Epidermal melanocyte (primary cell): ENCODE results near the gene BCL2A1.
"Not testable (repeated sequence)": the region's sequence is repeated elsewhere in the genome, so short reads cannot be mapped to it uniquely, and the experiment has no call there.

Experiments
- DNase-seq: peaks from one replicate; pipeline ENCODE4 v3.0.0; 2011; ENCODE audit warnings: low spot score; ENCODE audit not compliant: insufficient read length

Gene BCL2A1

DNA sequence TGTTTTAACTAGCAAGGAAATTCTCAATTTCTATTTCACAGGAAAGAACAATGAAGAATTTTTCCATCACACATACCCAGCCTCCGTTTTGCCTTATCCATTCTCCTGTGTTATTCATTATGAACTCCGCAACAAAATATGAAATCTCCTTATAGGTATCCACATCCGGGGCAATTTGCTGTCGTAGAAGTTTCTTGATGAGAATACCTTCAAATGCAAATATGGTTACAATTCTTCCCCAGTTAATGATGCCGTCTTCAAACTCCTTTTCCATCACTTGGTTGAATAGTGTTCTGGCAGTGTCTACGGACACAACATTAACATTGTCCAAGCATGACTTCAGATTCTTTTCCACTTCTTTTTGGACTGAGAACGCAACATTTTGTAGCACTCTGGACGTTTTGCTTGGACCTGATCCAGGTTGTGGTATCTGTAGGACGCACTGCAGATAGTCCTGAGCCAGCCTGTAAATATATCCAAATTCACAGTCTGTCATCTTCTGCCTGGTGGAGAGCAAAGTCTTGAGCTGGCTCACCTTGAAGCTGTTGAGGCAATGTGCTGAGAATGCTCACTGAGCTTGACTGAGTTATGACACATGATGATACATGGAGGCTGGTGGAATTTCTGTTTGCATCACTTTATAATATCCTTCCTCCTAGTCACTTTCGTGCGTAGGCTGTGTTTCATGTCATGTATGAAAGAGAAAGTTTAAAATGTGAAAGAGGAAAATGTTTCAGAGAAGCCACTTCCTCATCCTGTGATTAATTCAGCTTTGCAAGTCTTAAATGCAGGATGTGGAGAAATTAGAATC, at the start of gene BCL2A1:
Gene BCL2A1, minus strand, starts transcription at position 573 of the 811 bp plus-strand sequence. Its CDS starts 77 bp downstream, at position 496.
- no peak for DNase-seq

DNA sequence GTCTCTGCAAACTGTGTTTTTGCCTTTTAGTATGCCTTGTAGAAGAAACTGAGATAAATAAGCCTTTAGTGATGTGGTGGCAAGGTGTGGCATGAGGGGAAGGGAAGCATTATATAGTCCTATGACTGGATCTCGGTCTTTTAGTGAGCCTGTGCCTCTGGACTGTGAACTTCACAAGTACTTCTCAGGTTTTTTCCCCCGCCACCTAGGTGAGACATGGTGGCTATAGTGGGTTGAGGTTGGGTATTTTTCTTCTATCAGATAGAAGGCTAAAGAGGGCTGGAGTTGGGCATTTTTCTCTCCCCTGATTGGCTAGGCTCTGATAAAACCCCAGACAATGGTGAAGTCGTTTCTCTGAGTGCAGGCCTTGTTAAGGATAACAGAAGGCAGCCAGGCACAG, 49.7 kb upstream of the BCL2A1 start:
- DNase-seq, result no peak

DNA sequence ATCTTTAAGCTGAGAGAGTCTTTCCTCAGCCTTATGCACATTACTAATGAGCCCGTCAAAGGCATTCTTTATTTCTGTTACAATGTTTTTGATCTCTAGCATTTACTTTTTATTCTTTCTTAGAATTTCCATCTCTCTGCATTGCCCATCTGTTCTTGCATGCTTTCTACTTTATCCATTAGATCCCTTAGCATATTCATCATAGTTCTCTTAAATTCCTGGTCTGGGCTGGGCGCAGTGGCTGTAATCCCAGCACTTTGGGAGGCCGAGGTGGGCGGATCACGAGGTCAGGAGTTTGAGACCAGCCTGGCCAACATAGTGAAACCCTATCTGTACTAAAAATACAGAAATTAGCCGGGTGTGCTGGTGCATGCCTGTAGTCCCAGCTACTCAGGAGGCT, 49.2 kb upstream of the BCL2A1 start:
- not testable (repeated sequence) for DNase-seq

DNA sequence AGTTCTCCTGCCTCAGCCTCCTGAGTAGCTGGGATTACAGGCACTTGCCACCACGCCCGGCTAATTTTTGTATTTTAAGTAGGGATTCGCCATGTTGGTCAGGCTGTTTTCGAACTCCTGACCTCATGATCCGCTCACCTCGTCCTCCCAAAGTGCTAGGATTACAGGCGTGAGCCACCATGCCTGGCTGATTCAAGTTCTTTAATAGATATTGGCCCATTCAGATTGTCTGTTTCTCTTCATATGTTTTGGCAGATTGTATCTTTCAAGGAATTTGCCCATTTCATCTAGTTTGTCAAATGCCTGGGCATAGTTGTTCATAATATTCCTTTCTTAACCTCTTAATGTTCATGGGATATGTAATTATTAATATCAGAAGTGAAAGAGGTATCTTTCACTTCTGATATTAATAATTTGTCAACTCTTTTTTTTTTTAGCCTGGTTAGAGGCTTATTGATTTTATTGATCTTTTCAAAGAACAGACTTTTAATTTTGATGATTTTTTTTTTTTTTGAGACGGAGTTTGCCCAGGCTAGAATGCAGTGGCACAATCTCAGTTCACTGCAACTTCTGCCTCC, 48.3 kb upstream of the BCL2A1 start:
- no peak for DNase-seq

DNA sequence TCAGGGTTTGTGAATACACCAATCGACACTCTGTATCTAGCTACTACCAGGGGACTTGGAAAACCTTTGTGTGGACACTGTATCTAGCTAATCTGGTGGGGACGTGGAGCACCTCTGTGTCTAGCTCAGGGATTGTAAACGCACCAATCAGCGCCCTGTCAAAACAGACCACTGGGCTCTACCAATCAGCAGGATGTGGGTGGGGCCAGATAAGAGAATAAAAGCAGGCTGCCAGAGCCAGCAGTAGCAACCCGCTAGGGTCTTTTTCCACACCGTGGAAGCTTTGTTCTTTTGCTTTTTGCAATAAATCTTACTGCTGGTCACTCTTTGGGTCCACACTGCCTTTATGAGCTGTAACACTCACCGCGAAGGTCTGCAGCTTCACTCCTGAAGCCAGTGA, 46.1 kb upstream of the BCL2A1 start:
- DNase-seq, result not testable (repeated sequence)

DNA sequence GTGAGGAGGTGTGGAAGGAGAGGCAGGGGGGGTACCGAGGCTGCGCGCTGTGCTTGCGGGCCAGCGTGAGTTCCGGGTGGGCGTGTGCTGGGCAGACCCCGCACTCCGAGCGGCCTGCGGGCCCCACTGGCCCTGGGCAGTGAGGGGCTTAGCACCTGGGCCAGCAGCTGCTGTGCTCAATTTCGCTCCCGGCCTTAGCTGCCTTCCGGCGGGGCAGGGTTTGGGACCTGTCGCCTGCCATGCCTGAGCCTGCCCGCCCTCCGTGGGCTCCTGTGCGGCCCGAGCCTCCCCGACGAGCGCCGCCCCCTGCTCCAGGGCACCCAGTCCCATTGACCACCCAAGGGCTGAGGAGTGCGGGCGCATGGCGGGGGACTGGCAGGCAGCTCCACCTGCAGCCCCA, 45.5 kb upstream of the BCL2A1 start:
- not testable (repeated sequence) for DNase-seq

DNA sequence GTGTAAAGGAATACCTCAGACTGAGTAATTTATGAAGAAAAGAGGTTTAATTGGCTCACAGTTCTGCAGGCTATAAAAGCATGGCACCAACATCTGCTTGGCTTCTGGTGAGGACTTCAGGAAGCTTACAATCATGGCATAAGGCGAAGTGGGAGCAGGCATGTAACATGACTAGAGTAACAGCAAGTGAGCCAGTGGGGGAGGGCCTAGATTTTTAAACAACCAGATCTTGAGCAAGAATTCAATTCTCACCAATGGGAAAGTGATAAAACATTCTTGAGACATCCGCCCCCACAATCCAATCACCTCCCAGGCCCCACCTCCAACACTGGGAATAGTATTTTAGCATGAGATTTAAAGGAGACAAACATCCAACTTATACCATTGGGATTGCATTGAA, 44.2 kb upstream of the BCL2A1 start:
- no peak for DNase-seq

DNA sequence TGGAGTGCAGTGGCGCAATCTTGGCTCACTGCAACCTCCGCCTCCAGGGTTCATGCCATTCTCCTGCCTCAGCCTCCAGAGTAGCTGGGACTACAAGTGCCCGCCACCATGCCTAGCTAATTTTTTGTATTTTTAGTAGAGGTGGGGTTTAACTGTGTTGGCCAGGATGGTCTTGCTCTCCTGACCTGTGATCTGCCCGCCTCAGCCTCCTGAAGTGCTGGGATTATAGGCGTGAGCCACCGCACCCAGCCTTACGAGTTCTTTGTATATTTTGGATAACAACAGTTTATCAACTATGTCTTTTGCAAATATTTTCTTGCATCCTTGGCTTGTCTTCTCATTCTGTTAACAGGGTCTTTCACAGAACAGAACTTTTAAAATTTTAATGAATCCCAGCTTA, 43.2 kb upstream of the BCL2A1 start:
- DNase-seq, result not testable (repeated sequence)

DNA sequence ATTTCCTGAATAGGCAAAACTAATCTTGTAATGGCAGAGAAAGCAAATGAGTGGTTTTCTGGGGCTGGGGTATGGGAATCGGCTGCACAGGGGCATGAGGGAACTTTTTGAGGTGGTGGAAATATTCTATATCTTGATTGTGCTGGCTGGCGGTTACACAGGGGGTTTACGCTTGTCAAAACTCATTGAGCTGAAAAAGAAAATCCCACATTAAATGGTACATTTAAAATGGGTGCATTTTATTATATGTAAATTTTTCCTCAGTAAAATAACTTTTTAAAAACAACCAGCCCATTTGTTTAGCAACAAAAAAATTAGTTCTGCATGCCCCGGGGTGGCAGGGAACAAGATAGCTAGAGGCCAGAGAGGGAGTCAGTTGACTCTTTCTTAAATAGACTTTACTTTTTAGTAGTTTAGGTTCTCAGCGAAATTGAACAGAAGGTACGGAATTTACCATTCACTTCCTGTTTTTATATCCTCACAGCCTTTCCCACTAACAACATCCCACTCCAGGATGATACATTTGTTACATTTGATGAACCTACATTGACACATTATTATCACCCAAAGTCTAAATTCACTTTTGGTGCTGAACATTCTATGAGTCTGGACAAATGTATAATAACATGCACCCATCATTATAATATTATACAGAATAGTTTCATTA, 41.2 kb upstream of the BCL2A1 start:
- DNase-seq, result no peak

DNA sequence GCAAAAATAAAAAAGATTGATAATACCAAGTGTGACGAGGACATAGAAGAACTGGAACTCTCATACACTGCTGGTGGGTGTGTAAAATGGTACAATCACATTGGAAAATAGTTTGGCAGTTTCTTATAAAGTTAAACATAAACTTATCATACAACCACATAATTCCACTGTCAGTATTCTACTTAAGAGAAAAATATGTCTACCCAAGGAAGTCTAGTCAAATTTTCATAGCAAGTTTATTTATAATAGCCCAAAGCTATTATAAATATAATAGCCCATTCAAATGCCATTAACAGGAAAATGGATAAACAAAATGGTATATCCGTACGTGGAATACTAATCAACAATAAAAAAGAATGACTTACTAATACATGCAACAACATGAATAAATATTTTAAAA, 40.6 kb upstream of the BCL2A1 start:
- DNase-seq, result no peak

DNA sequence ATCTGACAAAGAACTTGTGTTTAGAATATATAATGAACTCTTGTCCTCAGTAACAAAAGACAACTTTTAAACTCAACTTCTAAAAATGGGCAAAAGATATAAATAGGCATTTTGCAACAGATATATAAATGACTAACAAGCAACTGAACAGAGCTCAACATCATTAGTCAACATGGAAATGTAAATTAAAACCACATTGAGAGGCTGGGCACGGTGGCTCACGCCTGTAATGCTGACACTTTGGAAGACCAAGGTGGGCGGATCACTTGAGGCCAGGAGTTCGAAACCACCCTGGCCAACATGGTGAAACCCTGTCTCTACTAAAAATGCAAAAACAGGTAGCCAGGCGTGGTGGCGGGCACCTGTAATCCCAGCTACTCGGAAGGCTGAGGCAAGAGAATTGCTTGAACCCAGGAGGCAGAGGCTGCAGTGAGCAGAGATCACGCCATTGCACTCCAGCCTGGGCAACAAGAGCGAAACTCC, 40.1 kb upstream of the BCL2A1 start:
- peak; percentile 72 for DNase-seq

DNA sequence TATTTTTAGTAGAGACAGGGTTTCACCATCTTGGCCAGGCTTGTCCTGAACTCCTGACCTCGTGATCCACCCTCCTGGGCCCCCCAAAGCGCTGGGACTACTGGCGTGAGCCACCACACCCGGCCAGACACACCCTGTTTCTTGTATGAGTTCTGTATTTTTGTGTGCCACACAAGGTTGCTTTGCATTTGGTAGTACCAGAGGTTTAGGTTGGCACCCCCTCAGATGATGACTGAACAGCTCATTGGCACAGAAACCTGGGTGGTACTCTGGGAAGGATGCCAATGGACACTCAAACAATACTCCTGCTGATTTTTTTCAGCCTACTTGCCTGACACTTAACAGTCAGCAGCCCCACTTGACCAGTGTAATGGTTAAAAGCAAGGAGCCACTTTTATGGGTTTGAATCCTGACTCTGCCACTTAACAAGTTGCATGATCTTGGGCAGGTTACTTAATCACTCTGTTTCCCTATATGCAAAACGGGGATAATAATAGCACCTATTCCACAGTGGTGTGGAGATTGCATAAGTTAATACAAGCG, 39.2 kb upstream of the BCL2A1 start:
- DNase-seq, result no peak

DNA sequence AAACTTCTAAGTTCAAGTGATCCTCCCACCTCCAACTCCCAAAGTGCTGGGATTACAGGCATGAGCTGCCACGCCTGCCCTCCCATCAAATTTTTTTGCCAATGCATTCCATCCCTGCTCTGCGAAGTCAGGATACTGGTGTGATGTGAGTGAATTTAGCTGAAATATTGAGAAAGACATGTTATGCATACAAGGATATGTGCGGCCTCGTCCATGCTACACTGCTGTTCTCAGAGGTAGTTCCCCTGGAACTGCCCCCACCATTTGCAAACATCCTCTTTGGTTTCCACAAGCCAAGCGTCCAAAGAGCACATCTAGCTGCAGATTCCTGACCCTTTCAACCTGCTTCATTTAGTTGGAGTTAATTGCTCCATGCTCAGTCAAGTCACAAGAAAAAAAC, 36.5 kb upstream of the BCL2A1 start:
- no peak for DNase-seq

DNA sequence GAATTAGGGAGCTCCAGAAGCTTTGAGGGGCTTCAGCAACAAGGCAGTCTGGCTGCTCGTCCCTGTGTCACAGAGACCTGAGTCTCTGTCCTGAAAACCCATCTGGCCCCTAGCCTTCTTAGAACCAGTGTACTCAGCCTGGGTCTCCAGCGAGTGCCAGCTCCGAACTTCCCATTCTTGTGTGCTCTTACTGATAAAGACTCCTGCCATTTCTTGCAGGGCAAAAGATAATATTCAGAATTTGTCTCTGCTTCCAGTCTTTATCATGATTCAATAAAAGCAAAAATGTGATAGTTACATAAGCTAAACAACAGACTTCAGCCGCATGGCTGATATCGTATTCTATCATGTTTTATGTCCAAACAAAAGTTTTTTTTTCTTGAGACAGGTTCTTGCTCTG, 36.0 kb upstream of the BCL2A1 start:
- no peak for DNase-seq

DNA sequence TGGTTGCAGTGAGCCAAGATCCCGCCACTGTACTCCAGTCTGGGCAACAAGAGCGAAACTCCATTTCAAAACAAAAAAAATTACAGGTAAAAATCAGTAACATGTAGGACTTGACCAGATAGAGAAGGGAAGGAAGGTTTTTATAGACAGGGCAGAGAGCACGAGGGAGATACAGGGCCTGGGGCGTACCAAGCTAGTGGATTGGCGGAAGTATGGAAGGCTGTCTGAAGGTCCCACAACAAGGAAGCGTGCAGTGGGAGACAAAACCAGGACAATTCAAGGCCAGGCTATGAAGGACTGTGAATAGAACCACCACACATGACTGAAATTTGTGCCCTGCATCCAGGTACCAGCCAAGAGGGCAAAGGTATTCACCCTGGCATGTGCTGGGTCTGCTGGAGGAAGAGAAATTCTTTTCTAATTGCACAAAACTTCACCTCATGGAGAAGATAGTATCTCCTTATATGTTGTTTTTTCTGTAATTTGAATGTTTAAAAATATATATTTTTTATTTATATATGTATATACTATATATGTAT, 33.0 kb upstream of the BCL2A1 start:
- DNase-seq, result no peak

DNA sequence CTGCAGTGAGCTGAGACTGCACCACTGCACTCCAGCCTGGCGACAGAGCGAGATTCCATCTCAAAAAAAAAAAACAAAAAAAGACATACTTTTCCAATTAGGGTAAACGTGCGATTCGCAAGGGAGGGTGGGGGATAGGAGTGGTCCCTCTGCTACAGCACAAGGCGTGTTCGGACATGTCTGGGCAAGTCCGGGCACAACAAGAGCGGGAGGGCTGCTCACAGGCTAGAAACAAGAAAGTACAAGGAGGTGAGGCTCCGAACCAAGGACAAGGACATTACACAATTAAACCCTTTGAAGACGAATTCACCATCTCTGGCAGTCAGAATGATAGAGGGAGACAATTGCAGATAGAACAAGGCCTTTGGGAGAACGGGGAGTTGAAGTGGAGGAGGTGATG, 32.2 kb upstream of the BCL2A1 start:
- no peak for DNase-seq

DNA sequence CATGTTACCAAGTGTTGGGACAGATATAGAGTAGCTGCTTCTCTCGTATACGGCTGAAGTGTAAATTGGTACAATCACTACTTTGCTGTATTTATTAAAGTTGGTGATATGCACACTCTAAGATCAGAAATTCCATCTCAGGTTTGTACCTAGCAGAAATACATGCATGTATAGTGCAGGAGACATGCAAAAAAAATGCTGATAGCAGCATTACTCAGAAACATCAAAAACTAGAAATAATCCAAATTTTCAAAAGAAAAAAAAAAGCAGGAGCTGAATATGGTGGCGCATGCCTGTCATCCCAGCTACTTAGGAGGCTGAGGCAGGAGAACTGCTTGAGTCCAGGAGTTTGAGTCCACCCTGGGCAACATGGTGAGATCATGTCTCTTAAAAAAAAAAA, 31.3 kb upstream of the BCL2A1 start:
- DNase-seq, result no peak

DNA sequence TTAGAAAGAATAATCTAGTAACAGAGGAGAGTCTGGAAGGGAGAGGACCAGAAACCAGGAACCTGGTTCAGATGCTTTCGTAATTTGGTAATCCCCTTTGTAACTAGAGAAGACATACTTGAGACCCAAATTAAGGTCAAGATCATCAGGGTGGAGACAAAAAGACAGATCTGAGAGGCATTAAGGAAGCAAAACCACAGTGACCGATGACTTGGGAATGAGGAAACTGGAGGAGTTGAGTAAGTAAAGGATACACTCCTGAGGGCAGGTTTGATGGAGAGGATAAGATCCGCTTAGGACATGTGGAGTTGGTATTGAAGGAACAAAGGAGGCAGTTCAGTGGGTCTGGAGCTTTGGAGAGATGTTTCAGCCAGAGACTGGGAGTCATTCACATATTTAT, 23.6 kb upstream of the BCL2A1 start:
- DNase-seq, result no peak

DNA sequence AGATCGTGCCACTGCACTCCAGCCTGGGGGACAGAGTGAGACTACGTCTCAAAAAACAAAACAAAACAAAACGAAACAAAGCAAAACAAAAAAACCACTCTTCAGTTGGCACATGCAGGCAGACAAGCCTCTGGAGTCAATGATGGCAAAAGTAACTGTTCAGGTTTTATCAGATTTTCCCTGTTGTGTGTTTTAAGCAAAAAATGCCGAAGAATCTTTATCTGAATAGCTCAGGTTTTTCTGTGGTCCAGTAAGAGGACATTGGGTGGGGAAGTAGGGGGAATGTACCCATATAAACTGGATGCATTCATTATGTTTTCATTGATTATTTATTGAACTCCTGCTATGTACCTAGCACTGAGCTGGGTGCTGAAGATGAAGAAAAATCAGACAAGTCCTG, 20.8 kb upstream of the BCL2A1 start:
- no peak for DNase-seq

DNA sequence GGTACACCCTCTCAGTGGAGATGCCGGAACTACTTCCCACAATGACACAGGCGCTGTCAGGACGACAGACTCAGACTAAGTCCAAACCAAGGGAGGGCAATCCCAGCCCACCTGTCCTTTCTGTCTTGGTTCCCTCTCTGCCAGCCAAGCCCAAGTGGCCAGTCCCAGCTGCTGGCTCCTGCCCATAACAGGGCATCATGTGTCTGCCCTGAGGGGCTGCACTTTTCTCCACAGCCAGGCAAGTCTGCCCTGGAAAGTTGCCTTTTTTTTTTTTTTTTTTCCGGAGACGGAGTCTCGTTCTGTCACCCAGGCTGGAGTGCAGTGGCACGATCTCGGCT, 20.0 kb upstream of the BCL2A1 start:
- DNase-seq, result no peak

DNA sequence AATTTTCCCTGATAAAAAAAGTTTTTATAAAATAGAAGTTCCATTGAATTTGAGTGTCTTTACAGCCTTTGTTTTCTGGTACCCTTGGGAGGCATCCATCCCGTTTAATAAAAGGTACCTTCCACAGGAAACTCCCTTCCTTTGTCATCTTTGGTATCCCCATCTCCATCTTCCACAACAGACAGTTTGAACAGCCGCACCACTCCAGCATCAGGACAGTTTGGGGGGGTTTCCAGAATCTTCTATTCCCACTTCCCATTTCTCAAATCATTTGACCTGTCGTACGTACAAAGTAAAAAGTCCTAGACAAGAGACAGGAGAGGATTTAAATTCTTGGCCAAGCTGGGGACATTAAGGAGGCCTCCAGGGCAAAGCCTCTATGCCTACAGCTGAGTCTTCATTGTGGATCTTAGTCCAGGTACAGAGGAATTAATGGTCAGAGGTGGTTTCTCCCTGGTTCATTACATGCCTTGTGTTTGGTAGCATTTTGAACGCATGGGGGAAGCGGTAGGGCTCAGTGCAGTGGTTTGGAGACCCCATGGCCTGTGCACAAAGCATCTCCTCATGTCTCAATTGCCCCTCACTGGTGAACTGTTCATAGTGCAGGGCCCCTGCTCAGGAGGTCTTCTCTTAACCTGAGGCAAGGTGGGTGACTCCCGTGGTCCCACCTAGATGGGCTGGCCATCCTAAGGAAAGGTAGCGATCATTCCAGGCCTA, 19.4 kb upstream of the BCL2A1 start:
- no peak for DNase-seq
